ENCODE measurements around the gene EFR3B. TPM values are rescaled to one million over a fixed set of nuclear protein-coding genes. Genes with fewer than 3 reads are reported as not detected.

EFR3B gene
- total and polyA plus RNA-seq, 9 donors, result 0.36 to 4.5 (median 1.4) TPM

DNA sequence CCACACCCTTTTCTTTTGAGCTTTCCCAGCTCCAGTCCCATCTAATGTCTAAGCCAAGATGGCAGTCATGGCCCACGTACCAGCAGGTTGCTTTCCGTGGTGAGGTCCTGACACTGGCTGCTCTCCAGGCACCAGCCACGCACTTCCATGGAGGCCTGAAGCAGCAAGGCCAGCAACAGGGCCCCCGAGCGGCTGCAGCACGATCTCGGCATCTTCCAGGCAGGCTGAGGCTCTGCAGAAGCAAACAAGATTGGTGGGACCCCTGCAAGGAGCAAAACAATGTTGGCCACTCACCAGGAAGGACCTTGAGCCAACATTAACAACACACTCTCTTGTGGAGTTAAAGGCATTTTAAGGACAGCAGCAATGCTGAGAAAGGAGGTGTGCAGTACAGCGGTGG lies 122.7 kb downstream of the EFR3B start:
- Histone ChIP-seq H3K36me3 (no peaks in the 10 kb centered on the region), H3K27me3 (no peaks in the 10 kb centered on the region), H3K9me3 (no peaks in the 10 kb centered on the region), H3K27ac (no peak overlapping the region), H3K4me1 (ENCODE audit: insufficient read depth) (peaks cover 5% of the 10 kb centered on the region), H3K4me3 (no peak overlapping the region)
- DNase-seq, result no peak
- 33 to 49% (median 38%) methylated on average over 8 of the region's 8 CpGs for WGBS, 3 donors
- intact Hi-C loops (cut with DNase I), result no loop called here
- TF ChIP-seq POLR2A (IDR thresholded peaks at IDR 0.05) (no peak), CTCF (IDR thresholded peaks at IDR 0.05) (no peak), EP300 (IDR thresholded peaks at IDR 0.05) (no peak)

GRCh38 chr2:25165992-25166875 lies 124.4 kb downstream of the EFR3B start:
- DNase-seq, result no peak
- intact Hi-C loops (cut with DNase I), result no loop called here
- Histone ChIP-seq H3K4me1 (ENCODE audit: insufficient read depth) (peaks cover 2% of the 10 kb centered on the region), H3K27me3 (peaks cover 2% of the 10 kb centered on the region), H3K36me3 (no peaks in the 10 kb centered on the region), H3K4me3 (no peak overlapping the region), H3K27ac (no peak overlapping the region), H3K9me3 (no peaks in the 10 kb centered on the region)
- 75 to 89% (median 82%) methylated on average over 10 of the region's 10 CpGs for WGBS, 3 donors
- TF ChIP-seq CTCF (IDR thresholded peaks at IDR 0.05) (no peak), POLR2A (IDR thresholded peaks at IDR 0.05) (no peak), EP300 (IDR thresholded peaks at IDR 0.05) (no peak)

DNA sequence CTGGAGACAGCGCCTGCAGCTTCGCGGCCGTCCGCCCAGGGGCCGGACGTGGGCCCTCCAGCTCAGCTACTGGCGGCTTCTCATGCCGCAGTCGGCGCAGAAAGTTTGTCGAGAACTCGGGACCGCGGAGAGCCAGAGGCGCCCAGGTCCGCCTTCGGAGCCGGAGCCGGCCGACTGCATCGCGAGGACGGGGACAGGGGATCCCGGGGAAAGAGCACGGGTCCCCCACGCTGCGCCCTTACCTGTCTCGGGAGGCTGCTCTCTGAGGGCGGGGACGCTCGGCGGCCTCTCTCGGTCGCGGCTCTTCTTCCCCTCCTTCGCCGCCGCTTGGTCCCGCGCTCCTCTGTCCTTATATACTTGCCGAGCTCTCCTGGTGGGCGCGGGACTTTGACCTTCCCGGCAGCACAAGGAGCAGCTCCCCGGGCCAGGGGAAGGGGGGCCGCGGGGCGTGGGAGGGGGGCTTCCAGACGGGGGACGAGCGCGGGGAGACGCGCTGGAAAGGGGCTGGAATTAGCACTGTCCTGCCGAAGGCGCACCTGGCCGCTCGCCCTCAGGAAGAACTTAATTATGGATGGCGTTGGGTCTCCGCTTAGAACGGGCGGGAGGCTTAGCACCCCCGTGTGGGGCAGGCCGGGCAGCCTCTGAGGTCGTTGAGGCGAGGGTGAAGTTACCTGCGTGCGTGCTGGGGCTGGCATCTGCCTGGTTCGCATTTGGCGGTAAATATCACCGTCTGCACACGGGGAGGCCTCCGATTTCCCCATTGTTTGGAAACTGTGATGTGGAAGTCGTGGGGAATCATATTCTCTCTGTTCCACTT lies 126.6 kb downstream of the EFR3B start, which contains the start of gene POMC:
TSS of gene POMC (minus strand) at position 325 of the 817 bp plus-strand sequence. CDS start 3,808 bp downstream, outside the sequence.
- 4 to 6% (median 5%) methylated on average over 43 to 75 of the region's 75 CpGs for WGBS, 3 donors
- H3K27me3 ChIP-seq, result peaks cover 2% of the 10 kb centered on the region

More for the DNA sequence above, 126.6 kb downstream of the EFR3B start, which contains the start of gene POMC:
- no peaks in the 10 kb centered on the region for H3K36me3 ChIP-seq
- H3K4me1 ChIP-seq (ENCODE audit: insufficient read depth), result peaks cover 2% of the 10 kb centered on the region
- intact Hi-C loops (cut with DNase I), result no loop called here
- H3K4me3 ChIP-seq, result peak within 1 kb of the TSS; percentile 30
- TF ChIP-seq CTCF (IDR thresholded peaks at IDR 0.05), result no peak
- TF ChIP-seq EP300 (IDR thresholded peaks at IDR 0.05), result no peak
- TF ChIP-seq POLR2A (IDR thresholded peaks at IDR 0.05), result no peak
- no peak within 1 kb of the TSS for H3K27ac ChIP-seq
- no peaks in the 10 kb centered on the region for H3K9me3 ChIP-seq
- DNase-seq, result peak in 2 of 5 donors; percentile 32 to 46

Data from ovary (tissue), 9 donors.